GM12878 (cell line): ENCODE data around the gene COL7A1. TPM values are rescaled to one million over a fixed set of nuclear protein-coding genes. Genes with fewer than 3 reads are reported as not detected.

ENCODE experiments used
- ESRRA ChIP-seq: IDR thresholded peaks from 2 replicates; pipeline ENCODE4 v1.6.1; 2012; ENCODE audit warnings: mild to moderate bottlenecking, low read length, improper control_type of control experiment
- FOXM1 ChIP-seq: IDR thresholded peaks from 2 replicates; pipeline ENCODE4 v1.6.1; 2012; ENCODE audit warnings: low read depth, mild to moderate bottlenecking, inconsistent platforms, low read length, moderate library complexity
- NBN ChIP-seq: fragments of 450-650 bp; IDR thresholded peaks from 2 replicates; pipeline ENCODE4 v1.6.1; 2016
- PAX5 ChIP-seq: IDR thresholded peaks from 2 replicates; pipeline ENCODE4 v1.6.1; 2011; ENCODE audit warnings: low read depth, low read length, borderline replicate concordance
- PML ChIP-seq: IDR thresholded peaks from 2 replicates; pipeline ENCODE4 v1.6.1; 2012; ENCODE audit warnings: low read length, inconsistent platforms
- ZNF207 ChIP-seq: fragments of 450-650 bp; IDR thresholded peaks from 2 replicates; pipeline ENCODE4 v1.6.1; 2014; ENCODE audit warnings: antibody characterized with exemption, mild to moderate bottlenecking, borderline replicate concordance
- ZNF274 ChIP-seq: IDR thresholded peaks from one replicate; pipeline ENCODE4 v1.8.0; 2011; ENCODE audit not compliant: insufficient read length, insufficient read depth
- polyA plus RNA-seq, 11 experiments: library from polyadenylated mRNA; depleted of rRNA in 4 of 11; unstranded in 6 of 11; stranded (reverse) in 5 of 11; fragments of >200 nt; fragmentation: Nextera tagmentation in 4 of 11; fragmentation: Illumina TruSeq in 1 of 11; extraction: Ambion mirVana in 4 of 11; extraction: Trizol in 1 of 11; gene quantifications; 1 replicate in 1 of 11; 2 replicates in 10 of 11; pipeline versions ENCODE4 v1.2.1 to v1.2.3, GENCODE V29; 2011 to 2016; ENCODE audit warnings: inconsistent platforms in 2 of 11, missing spikeins in 2 of 11, low read depth in 1 of 11
- total RNA-seq, 4 experiments: library from RNA; depleted of rRNA in 3 of 4; stranded (reverse); fragments of >200 nt in 3 of 4; fragmentation: Illumina TruSeq in 1 of 4; extraction: Trizol in 1 of 4; gene quantifications; 2 replicates each; pipeline versions ENCODE4 v1.2.1 to v1.2.3, GENCODE V29; 2013 to 2021
- TF ChIP-seq, protein P1 (sequence below): fragments of 450-650 bp; IDR thresholded peaks from 2 replicates; pipeline ENCODE4 v1.6.1; 2017; ENCODE audit warnings: mild to moderate bottlenecking, moderate library complexity
- TF ChIP-seq, protein P2 (sequence below): IDR thresholded peaks from 2 replicates; pipeline ENCODE4 v1.6.1; 2011; ENCODE audit warnings: borderline replicate concordance, low read depth, mild to moderate bottlenecking, moderate library complexity, mixed read lengths, low read length; ENCODE audit not compliant: insufficient read depth; ENCODE audit errors: extremely low read length
- TF ChIP-seq, protein P3 (sequence below): IDR thresholded peaks from 2 replicates; pipeline ENCODE4 v1.6.1; 2011; ENCODE audit warnings: mild to moderate bottlenecking, low read depth, low read length, moderate library complexity; ENCODE audit not compliant: insufficient replicate concordance
- TF ChIP-seq, protein P4 (sequence below): IDR thresholded peaks from 2 replicates; pipeline ENCODE4 v1.6.1; 2011; ENCODE audit warnings: low read depth, low read length, improper control_type of control experiment, borderline replicate concordance

Gene COL7A1
- total and polyA plus RNA-seq, 10 of the 15 experiments (the other 5 are each of a cell fraction or from before 2014, with no cell fraction given), result 0.01 to 1.9 (median 0.29) TPM; not detected in 1

DNA sequence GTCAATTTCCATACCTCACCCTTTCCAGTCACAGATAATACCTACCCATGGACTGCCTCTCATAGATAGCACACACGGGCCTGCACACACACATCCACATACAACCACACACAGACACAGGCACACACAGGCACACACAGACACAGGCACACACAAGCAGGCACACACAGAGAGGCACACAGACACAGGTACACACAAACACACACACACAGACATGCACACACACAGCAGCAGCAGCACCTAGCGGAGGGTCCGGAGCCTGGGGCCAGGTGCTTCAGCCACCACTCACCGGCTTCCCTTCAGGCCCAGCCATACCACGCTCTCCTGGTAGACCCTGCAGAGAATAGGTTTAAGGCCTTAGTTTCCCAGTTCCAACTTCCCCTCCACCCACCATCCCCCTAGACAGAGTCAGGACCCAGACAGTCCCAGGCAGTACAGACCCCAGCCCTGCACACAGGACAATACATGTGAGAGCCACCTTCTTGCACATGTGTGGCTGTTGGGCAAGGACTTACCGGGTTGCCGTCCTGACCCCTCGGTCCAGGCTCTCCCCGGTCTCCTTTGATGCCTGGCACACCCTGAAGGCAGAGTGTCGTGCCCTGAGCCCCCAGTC, 21.1 kb downstream of the COL7A1 start (continued):
- TF ChIP-seq, protein P1, sequence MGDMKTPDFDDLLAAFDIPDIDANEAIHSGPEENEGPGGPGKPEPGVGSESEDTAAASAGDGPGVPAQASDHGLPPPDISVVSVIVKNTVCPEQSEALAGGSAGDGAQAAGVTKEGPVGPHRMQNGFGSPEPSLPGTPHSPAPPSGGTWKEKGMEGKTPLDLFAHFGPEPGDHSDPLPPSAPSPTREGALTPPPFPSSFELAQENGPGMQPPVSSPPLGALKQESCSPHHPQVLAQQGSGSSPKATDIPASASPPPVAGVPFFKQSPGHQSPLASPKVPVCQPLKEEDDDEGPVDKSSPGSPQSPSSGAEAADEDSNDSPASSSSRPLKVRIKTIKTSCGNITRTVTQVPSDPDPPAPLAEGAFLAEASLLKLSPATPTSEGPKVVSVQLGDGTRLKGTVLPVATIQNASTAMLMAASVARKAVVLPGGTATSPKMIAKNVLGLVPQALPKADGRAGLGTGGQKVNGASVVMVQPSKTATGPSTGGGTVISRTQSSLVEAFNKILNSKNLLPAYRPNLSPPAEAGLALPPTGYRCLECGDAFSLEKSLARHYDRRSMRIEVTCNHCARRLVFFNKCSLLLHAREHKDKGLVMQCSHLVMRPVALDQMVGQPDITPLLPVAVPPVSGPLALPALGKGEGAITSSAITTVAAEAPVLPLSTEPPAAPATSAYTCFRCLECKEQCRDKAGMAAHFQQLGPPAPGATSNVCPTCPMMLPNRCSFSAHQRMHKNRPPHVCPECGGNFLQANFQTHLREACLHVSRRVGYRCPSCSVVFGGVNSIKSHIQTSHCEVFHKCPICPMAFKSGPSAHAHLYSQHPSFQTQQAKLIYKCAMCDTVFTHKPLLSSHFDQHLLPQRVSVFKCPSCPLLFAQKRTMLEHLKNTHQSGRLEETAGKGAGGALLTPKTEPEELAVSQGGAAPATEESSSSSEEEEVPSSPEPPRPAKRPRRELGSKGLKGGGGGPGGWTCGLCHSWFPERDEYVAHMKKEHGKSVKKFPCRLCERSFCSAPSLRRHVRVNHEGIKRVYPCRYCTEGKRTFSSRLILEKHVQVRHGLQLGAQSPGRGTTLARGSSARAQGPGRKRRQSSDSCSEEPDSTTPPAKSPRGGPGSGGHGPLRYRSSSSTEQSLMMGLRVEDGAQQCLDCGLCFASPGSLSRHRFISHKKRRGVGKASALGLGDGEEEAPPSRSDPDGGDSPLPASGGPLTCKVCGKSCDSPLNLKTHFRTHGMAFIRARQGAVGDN, result no peak
- TF ChIP-seq, protein P2, sequence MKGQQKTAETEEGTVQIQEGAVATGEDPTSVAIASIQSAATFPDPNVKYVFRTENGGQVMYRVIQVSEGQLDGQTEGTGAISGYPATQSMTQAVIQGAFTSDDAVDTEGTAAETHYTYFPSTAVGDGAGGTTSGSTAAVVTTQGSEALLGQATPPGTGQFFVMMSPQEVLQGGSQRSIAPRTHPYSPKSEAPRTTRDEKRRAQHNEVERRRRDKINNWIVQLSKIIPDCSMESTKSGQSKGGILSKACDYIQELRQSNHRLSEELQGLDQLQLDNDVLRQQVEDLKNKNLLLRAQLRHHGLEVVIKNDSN, result no peak
- TF ChIP-seq, protein P3, sequence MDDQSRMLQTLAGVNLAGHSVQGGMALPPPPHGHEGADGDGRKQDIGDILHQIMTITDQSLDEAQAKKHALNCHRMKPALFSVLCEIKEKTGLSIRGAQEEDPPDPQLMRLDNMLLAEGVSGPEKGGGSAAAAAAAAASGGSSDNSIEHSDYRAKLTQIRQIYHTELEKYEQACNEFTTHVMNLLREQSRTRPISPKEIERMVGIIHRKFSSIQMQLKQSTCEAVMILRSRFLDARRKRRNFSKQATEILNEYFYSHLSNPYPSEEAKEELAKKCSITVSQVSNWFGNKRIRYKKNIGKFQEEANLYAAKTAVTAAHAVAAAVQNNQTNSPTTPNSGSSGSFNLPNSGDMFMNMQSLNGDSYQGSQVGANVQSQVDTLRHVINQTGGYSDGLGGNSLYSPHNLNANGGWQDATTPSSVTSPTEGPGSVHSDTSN, result no peak
- TF ChIP-seq ZNF207, result no peak
- TF ChIP-seq NBN, result no peak
- TF ChIP-seq, protein P4, sequence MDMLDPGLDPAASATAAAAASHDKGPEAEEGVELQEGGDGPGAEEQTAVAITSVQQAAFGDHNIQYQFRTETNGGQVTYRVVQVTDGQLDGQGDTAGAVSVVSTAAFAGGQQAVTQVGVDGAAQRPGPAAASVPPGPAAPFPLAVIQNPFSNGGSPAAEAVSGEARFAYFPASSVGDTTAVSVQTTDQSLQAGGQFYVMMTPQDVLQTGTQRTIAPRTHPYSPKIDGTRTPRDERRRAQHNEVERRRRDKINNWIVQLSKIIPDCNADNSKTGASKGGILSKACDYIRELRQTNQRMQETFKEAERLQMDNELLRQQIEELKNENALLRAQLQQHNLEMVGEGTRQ, result no peak
- no peak for TF ChIP-seq PAX5
- TF ChIP-seq PML, result no peak
- TF ChIP-seq ESRRA, result no peak
- no peak for TF ChIP-seq ZNF274
- no peak for TF ChIP-seq FOXM1
